Colonic mucosa (tissue), 4 donors: ENCODE results near the gene SUDS3. TPM values are rescaled to one million over a fixed set of nuclear protein-coding genes. Genes with fewer than 3 reads are reported as not detected.
A peak's percentile ranks its signal among the peaks of the same experiment; 100 is the strongest.

Source experiments
- DNase-seq: peaks from one replicate; pipeline ENCODE4 v3.0.0-alpha.2; 2020
- H3K27ac ChIP-seq: fragments of 200-600 bp; one replicate; pipeline ENCODE4 v1.8.0; 2021
- H3K27me3 ChIP-seq: fragments of 200-600 bp; one replicate; pipeline ENCODE4 v1.8.0; 2021
- H3K36me3 ChIP-seq: fragments of 200-600 bp; one replicate; pipeline ENCODE4 v1.8.0; 2021
- H3K4me1 ChIP-seq: fragments of 200-600 bp; one replicate; pipeline ENCODE4 v1.8.0; 2021; ENCODE audit warnings: mild to moderate bottlenecking
- H3K4me3 ChIP-seq: fragments of 200-600 bp; one replicate; pipeline ENCODE4 v1.8.0; 2021
- H3K9ac ChIP-seq, 2 donors: one replicate each; pipeline ENCODE4 v1.7.0; 2013; ENCODE audit warnings: control low read depth in 2 of 2, low read depth in 2 of 2, low read length in 2 of 2
- H3K9me3 ChIP-seq: fragments of 200-600 bp; one replicate; pipeline ENCODE4 v1.8.0; 2021
- CTCF ChIP-seq: fragments of 200-600 bp; IDR thresholded peaks from one replicate; pipeline ENCODE4 v1.8.0; 2022; ENCODE audit warnings: antibody characterized with exemption, mild to moderate bottlenecking
- intact Hi-C: fragments of 100-400 bp; cut with DNase I; formaldehyde crosslinking; loops from one replicate; pipeline ENCODE4 v1.14.1; 2022
- total RNA-seq, 2 donors: library from RNA; stranded (reverse); fragmentation: NEBNext Ultra II Directional in 1 of 2; extraction: Animal tissue kit (Norgen Biotek cat#: 25700) in 1 of 2; gene quantifications; one replicate each; pipeline ENCODE4 v1.2.1, GENCODE V29; 2021
- donor health status: healthy.
- donor health status: DM: no; HTN: no; CAD: no.
- donor health status: DM: no; HTN: no; CAD: no.

Gene SUDS3
- total RNA-seq, 2 donors from 2014 or later, result 42.0 to 51.8 TPM

- Histone ChIP-seq H3K27ac (peak overlapping the region; percentile 21), H3K9ac (no peak overlapping the region)
- intact Hi-C loops, result no loop called here
Measured at GRCh38 chr12:118330421-118331018, 45.8 kb upstream of the SUDS3 start.

GRCh38 chr12:118332511-118332910, 43.8 kb upstream of the SUDS3 start:
- no peaks in the 10 kb centered on the region for H3K9me3 ChIP-seq
- H3K4me1 ChIP-seq, result no peaks in the 10 kb centered on the region
- TF ChIP-seq CTCF, result no peak
- no peak overlapping the region for H3K4me3 ChIP-seq
- DNase-seq, result no peak
- intact Hi-C loops, result no loop called here
- H3K27me3 ChIP-seq, result no peaks in the 10 kb centered on the region
- no peaks in the 10 kb centered on the region for H3K36me3 ChIP-seq
- H3K27ac ChIP-seq, result no peak overlapping the region
- H3K9ac ChIP-seq, result no peak overlapping the region

More at GRCh38 chr12:118330421-118331018, 45.8 kb upstream of the SUDS3 start:
- H3K4me1 ChIP-seq, result no peaks in the 10 kb centered on the region
- no peaks in the 10 kb centered on the region for H3K27me3 ChIP-seq
- no peak overlapping the region for H3K4me3 ChIP-seq
- H3K9me3 ChIP-seq, result no peaks in the 10 kb centered on the region
- H3K36me3 ChIP-seq, result no peaks in the 10 kb centered on the region
- no peak for DNase-seq
- TF ChIP-seq CTCF, result no peak

DNA sequence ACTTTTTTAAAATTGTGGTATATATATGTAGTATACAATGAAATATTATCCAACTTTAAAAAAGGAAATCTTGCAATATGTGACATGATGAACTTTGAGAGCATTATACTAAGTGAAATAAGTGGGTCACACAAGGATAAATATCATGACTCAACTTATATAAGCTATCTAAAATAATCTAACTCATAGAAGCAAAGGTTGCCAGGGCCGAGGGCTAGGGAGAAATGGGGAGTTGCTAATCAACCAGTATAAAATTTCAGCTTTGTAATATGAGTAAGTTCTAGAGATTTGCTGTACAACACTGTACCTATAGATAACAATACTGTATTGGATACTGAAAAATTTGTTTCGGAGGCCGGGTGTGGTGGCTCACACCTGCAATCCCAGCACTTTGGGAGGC, 42.1 kb upstream of the SUDS3 start:
- intact Hi-C loops, result no loop called here
- H3K9me3 ChIP-seq, result no peaks in the 10 kb centered on the region
- no peak overlapping the region for H3K4me3 ChIP-seq
- DNase-seq, result no peak
- no peak for TF ChIP-seq CTCF
- H3K27ac ChIP-seq, result no peak overlapping the region
- no peaks in the 10 kb centered on the region for H3K36me3 ChIP-seq
- no peaks in the 10 kb centered on the region for H3K4me1 ChIP-seq
- no peaks in the 10 kb centered on the region for H3K27me3 ChIP-seq
- H3K9ac ChIP-seq, result no peak overlapping the region

DNA sequence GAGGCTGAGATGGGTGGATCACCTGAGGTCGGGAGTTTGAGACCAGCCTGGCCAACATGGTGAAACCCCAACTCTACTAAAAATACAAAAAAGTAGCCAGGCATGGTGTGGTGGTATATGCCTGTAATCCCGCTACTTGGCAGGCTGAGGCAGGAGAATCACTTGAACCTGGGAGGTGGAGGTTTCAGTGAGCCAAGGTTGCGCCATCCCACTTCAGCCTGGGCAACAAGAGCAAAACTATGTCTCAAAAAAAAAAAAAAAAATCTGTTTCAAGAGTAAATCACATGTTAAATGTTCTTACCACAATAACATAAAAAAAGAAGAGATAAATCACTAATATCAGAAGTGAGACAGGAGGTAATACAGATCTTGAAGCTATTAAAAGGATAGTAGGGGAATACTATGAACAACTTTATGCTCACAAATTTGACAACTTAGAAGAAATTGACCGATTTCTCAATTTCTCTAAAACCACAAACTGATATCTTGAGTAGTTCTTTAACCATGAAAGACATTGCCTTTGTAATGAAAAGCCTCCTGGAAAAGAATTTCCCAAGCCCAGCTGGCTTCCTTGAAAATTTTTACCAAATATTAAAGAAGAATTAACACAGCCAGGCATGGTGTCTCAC, 41.3 kb upstream of the SUDS3 start:
- no peak for DNase-seq
- Histone ChIP-seq H3K27me3 (no peaks in the 10 kb centered on the region), H3K9me3 (no peaks in the 10 kb centered on the region), H3K27ac (no peak overlapping the region), H3K9ac (no peak overlapping the region), H3K36me3 (no peaks in the 10 kb centered on the region), H3K4me3 (no peak overlapping the region), H3K4me1 (no peaks in the 10 kb centered on the region)
- no peak for TF ChIP-seq CTCF
- intact Hi-C loops, result no loop called here

- H3K4me3 ChIP-seq, result no peak overlapping the region
- no peaks in the 10 kb centered on the region for H3K4me1 ChIP-seq
- no peak overlapping the region for H3K27ac ChIP-seq
- no peak for TF ChIP-seq CTCF
- H3K9me3 ChIP-seq, result no peaks in the 10 kb centered on the region
- no peaks in the 10 kb centered on the region for H3K27me3 ChIP-seq
- intact Hi-C loops, result no loop called here
- H3K36me3 ChIP-seq, result no peaks in the 10 kb centered on the region
- no peak overlapping the region for H3K9ac ChIP-seq
- DNase-seq, result no peak
Measured at GRCh38 chr12:118336123-118336522, 40.2 kb upstream of the SUDS3 start.
